ENCODE data around the gene ERICH6B. TPM values are rescaled to one million over a fixed set of nuclear protein-coding genes. Genes with fewer than 3 reads are reported as not detected.

The ERICH6B gene
- total and polyA plus RNA-seq, 8 donors, result not detected

DNA sequence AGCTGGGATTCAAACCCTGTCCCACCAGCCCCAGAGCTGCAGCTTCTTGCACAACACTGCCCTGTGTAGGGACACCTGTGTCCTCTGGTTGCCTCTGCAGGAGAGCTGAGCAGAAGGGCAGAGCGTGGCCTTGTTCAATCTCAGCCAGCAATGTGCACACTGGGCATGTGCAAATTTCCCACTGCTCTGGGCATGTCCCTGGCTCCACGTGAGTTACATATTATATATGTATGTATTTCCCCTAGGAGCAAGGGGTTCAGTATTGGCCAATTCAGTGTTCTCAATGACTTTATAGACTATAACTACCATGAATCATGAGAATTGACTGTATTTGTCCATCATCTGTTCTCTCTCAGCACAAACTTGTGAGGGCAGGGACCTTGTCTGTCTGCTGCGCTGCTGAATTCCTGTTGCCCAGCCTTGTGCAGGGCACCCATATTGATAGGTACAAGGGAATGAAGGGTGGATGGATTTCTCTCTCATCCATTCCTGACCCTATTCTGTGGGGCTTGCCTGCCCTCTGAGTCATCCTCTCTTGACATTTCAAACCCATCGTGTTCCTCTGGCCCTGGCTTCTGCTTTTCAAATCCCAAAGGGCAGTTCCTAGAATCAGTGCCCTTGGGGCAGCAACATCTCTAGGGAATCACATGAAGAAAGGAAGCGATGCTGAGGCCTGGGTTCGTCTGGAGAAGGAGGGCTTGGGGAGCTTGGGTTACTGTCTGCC is 69.7 kb downstream of the ERICH6B start:
- intact Hi-C loops (cut with DNase I; ENCODE audit: low total_unique reads), result no loop called here
- 75 to 83% (median 80%) methylated on average over 6 of the region's 6 CpGs for WGBS, 5 donors
- Histone ChIP-seq H3K4me3 (no peak overlapping the region), H3K9me3 (no peaks in the 10 kb centered on the region), H3K36me3 (no peaks in the 10 kb centered on the region), H3K27me3 (no peaks in the 10 kb centered on the region), H3K4me1 (no peaks in the 10 kb centered on the region), H3K27ac (no peak overlapping the region)
- no peak for DNase-seq
- TF ChIP-seq EP300 (IDR thresholded peaks at IDR 0.05), result no peak
- no peak for TF ChIP-seq POLR2AphosphoS5 (IDR thresholded peaks at IDR 0.05)
- no peak for TF ChIP-seq POLR2A (IDR thresholded peaks at IDR 0.05)
- TF ChIP-seq, protein P1, sequence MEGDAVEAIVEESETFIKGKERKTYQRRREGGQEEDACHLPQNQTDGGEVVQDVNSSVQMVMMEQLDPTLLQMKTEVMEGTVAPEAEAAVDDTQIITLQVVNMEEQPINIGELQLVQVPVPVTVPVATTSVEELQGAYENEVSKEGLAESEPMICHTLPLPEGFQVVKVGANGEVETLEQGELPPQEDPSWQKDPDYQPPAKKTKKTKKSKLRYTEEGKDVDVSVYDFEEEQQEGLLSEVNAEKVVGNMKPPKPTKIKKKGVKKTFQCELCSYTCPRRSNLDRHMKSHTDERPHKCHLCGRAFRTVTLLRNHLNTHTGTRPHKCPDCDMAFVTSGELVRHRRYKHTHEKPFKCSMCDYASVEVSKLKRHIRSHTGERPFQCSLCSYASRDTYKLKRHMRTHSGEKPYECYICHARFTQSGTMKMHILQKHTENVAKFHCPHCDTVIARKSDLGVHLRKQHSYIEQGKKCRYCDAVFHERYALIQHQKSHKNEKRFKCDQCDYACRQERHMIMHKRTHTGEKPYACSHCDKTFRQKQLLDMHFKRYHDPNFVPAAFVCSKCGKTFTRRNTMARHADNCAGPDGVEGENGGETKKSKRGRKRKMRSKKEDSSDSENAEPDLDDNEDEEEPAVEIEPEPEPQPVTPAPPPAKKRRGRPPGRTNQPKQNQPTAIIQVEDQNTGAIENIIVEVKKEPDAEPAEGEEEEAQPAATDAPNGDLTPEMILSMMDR (IDR thresholded peaks at IDR 0.05), result no peak

GRCh38 chr13:45544520-45544919 is 71.0 kb downstream of the ERICH6B start:
- no peak for TF ChIP-seq POLR2AphosphoS5 (IDR thresholded peaks at IDR 0.05)
- no peak for TF ChIP-seq EP300 (IDR thresholded peaks at IDR 0.05)
- TF ChIP-seq, protein P1 (IDR thresholded peaks at IDR 0.05), result peak in 1 of 7 experiments; percentile 6
- TF ChIP-seq POLR2A (IDR thresholded peaks at IDR 0.05), result no peak
- H3K36me3 ChIP-seq, result no peaks in the 10 kb centered on the region
- no peaks in the 10 kb centered on the region for H3K27me3 ChIP-seq
- no peak overlapping the region for H3K27ac ChIP-seq
- no peaks in the 10 kb centered on the region for H3K9me3 ChIP-seq
- 64 to 84% (median 76%) methylated on average over 2 of the region's 2 CpGs for WGBS, 5 donors
- intact Hi-C loops (cut with DNase I; ENCODE audit: low total_unique reads), result no loop called here
- no peaks in the 10 kb centered on the region for H3K4me1 ChIP-seq
- no peak for DNase-seq
- H3K4me3 ChIP-seq, result no peak overlapping the region

GRCh38 chr13:45542878-45543277 is 72.7 kb downstream of the ERICH6B start:
- Histone ChIP-seq H3K9me3 (no peaks in the 10 kb centered on the region), H3K4me1 (no peaks in the 10 kb centered on the region), H3K36me3 (peaks cover 0 to 2% (median under 1%) of the 10 kb centered on the region in 4 donors), H3K4me3 (no peak overlapping the region), H3K27ac (no peak overlapping the region), H3K27me3 (no peaks in the 10 kb centered on the region)
- no peak for TF ChIP-seq POLR2AphosphoS5 (IDR thresholded peaks at IDR 0.05)
- no peak for TF ChIP-seq EP300 (IDR thresholded peaks at IDR 0.05)
- TF ChIP-seq, protein P1 (IDR thresholded peaks at IDR 0.05), result no peak
- TF ChIP-seq POLR2A (IDR thresholded peaks at IDR 0.05), result no peak
- DNase-seq, result no peak
- 86 to 96% (median 92%) methylated on average over 5 of the region's 5 CpGs for WGBS, 5 donors
- intact Hi-C loops (cut with DNase I; ENCODE audit: low total_unique reads), result no loop called here

- no peak overlapping the region for H3K4me3 ChIP-seq
- H3K27ac ChIP-seq, result no peak overlapping the region
- H3K36me3 ChIP-seq, result peaks cover 0 to 6% (median 4%) of the 10 kb centered on the region in 4 donors
- DNase-seq, result no peak
- intact Hi-C loops (cut with DNase I; ENCODE audit: low total_unique reads), result no loop called here
- H3K27me3 ChIP-seq, result no peaks in the 10 kb centered on the region
- TF ChIP-seq, protein P1 (IDR thresholded peaks at IDR 0.05), result no peak
- H3K9me3 ChIP-seq, result no peaks in the 10 kb centered on the region
- no peaks in the 10 kb centered on the region for H3K4me1 ChIP-seq
- WGBS, 5 donors, result 81 to 85% (median 84%) methylated on average over 8 of the region's 8 CpGs
Measured at GRCh38 chr13:45542391-45542790, 73.1 kb downstream of the ERICH6B start.

All from stomach (tissue), 9 donors.